Keratinocyte (primary cell): ENCODE measurements around the gene SPINT1. TPM values are rescaled to one million over a fixed set of nuclear protein-coding genes. Genes with fewer than 3 reads are reported as not detected.

ENCODE experiments used
- DNase-seq: peaks from one replicate; pipeline ENCODE4 v3.0.0-alpha.2; 2011; ENCODE audit warnings: low read depth, missing footprints, low spot score
- FAIRE-seq: peaks from 2 replicates; lab custom pipeline; 2011; peaks lifted over from hg19 to GRCh38; lab: Jason Lieb, UNC
- H2AFZ ChIP-seq: 2 replicates; pipeline ENCODE4 v1.6.0; 2012; ENCODE audit warnings: low read length, control low read depth, inconsistent platforms; ENCODE audit not compliant: control insufficient read depth
- H3K27ac ChIP-seq: 2 replicates; pipeline ENCODE4 v1.5.1; 2011; ENCODE audit warnings: low read length; ENCODE audit not compliant: control insufficient read depth, insufficient read depth
- H3K27me3 ChIP-seq: 3 replicates; pipeline ENCODE4 v1.6.0; 2011; ENCODE audit warnings: low read length; ENCODE audit not compliant: control insufficient read depth, insufficient read depth; ENCODE audit errors: extremely low read depth
- H3K36me3 ChIP-seq, 2 experiments: 2 replicates in 1 of 2; 3 replicates in 1 of 2; pipeline ENCODE4 v1.5.1; 2011; ENCODE audit warnings: low read length in 2 of 2, mild to moderate bottlenecking in 1 of 2; ENCODE audit not compliant: control insufficient read depth in 2 of 2, insufficient read depth in 2 of 2; ENCODE audit errors: extremely low read depth in 1 of 2
- H3K4me1 ChIP-seq: 3 replicates; pipeline ENCODE4 v1.5.1; 2011; ENCODE audit warnings: low read length; ENCODE audit not compliant: control insufficient read depth, insufficient read depth; ENCODE audit errors: extremely low read depth
- H3K4me2 ChIP-seq: 3 replicates; pipeline ENCODE4 v1.6.0; 2011; ENCODE audit warnings: low read depth, low read length; ENCODE audit not compliant: control insufficient read depth, insufficient read depth; ENCODE audit errors: extremely low read depth
- H3K4me3 ChIP-seq, 3 experiments: fragments of 200-600 bp in 1 of 3; sonication (generic) in 1 of 3; 2 replicates in 2 of 3; 3 replicates in 1 of 3; pipeline ENCODE4 v1.5.1; 2011 to 2016; ENCODE audit warnings: low read length in 3 of 3, mild to moderate bottlenecking in 3 of 3, control low read depth in 2 of 3, inconsistent platforms in 1 of 3, low read depth in 1 of 3, mixed read lengths in 1 of 3, mixed run types in 1 of 3, moderate library complexity in 1 of 3; ENCODE audit not compliant: control insufficient read depth in 2 of 3, insufficient read depth in 2 of 3; ENCODE audit errors: extremely low read depth in 1 of 3
- H3K79me2 ChIP-seq: 2 replicates; pipeline ENCODE4 v1.6.0; 2012; ENCODE audit warnings: low read length; ENCODE audit not compliant: control insufficient read depth, insufficient read depth
- H3K9ac ChIP-seq: 3 replicates; pipeline ENCODE4 v1.6.0; 2011; ENCODE audit warnings: low read length; ENCODE audit not compliant: control insufficient read depth, insufficient read depth; ENCODE audit errors: extremely low read depth
- H3K9me1 ChIP-seq: 3 replicates; pipeline ENCODE4 v1.6.0; 2011; ENCODE audit warnings: low read length; ENCODE audit not compliant: control insufficient read depth, insufficient read depth; ENCODE audit errors: extremely low read depth
- H3K9me3 ChIP-seq: 2 replicates; pipeline ENCODE4 v1.5.1; 2012; ENCODE audit warnings: low read depth, low read length; ENCODE audit not compliant: control insufficient read depth
- H4K20me1 ChIP-seq: 3 replicates; pipeline ENCODE4 v1.6.0; 2011; ENCODE audit warnings: low read length; ENCODE audit not compliant: control insufficient read depth, insufficient read depth; ENCODE audit errors: extremely low read depth
- EZH2 ChIP-seq: IDR thresholded peaks from one replicate; pipeline ENCODE4 v1.6.1; 2012; ENCODE audit warnings: inconsistent platforms, mild to moderate bottlenecking, low read length, moderate library complexity
- dilution Hi-C: fragments of 300-500 bp; cut with MboI; formaldehyde crosslinking; loops from one replicate; pipeline ENCODE4 v1.7.0; 2020; ENCODE audit warnings: low sequenced_read_pairs; ENCODE audit not compliant: extremely low pct_ligation_motif_present
- polyA plus RNA-seq, 5 experiments: library from polyadenylated mRNA; depleted of rRNA in 3 of 5; stranded (reverse) in 3 of 5; stranded (forward) in 1 of 5; unstranded in 1 of 5; fragments of >200 nt; gene quantifications; 1 replicate in 1 of 5; 2 replicates in 3 of 5; 3 replicates in 1 of 5; pipeline versions ENCODE4 v1.2.1 to v1.2.3, GENCODE V29; 2011 to 2012; ENCODE audit warnings: missing spikeins in 2 of 5, low read depth in 1 of 5, low replicate concordance in 1 of 5
- TF ChIP-seq, protein P1 (sequence below), 3 experiments: IDR thresholded peaks in 1 of 3; conservative IDR thresholded peaks in 1 of 3; optimal IDR thresholded peaks in 1 of 3; 2 replicates in 2 of 3; 3 replicates in 1 of 3; pipeline versions ENCODE3 to v1.5.1; 2011; ENCODE audit warnings: low read length in 3 of 3, mild to moderate bottlenecking in 3 of 3, moderate library complexity in 2 of 3, control low read depth in 1 of 3, inconsistent platforms in 1 of 3; ENCODE audit not compliant: insufficient read depth in 2 of 3; ENCODE audit errors: extremely low read depth in 1 of 3

Gene SPINT1
- polyA plus RNA-seq, 1 donor (not counting 4 experiments of a cell fraction or from before 2014, with no cell fraction given), result 40.9 TPM

DNA sequence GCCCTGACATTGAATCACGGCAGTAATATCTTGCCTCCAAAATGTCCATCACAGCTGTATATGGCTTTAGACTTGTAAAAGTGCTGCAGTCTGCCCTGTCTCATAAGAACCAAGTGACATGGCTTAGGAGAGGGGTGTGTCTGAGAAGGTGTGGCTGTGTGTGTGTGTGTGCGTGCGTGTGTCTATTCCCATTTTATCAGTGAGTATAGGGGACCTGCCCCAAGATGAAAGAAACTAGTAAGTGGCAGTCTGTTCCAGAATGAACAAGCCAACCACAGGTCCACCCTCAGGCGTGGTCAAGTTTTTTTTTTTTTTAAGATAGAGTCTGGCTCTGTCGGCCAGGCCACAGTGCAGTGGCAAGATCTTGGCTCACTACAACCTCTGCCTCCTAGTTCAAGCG, 35.8 kb downstream of the SPINT1 start:
- dilution Hi-C loops, result loop anchor here (10.0 kb wide), 1 partner anchor 95 kb away; no protein-coding TSS in a partner anchor
- no peak overlapping the region for H2AFZ ChIP-seq
- H3K27ac ChIP-seq, result no peak overlapping the region
- H3K79me2 ChIP-seq, result no peaks in the 10 kb centered on the region
- H3K9me3 ChIP-seq, result no peaks in the 10 kb centered on the region
- no peak overlapping the region for H3K9ac ChIP-seq
- H3K4me1 ChIP-seq, result peaks cover 29% of the 10 kb centered on the region
- no peak overlapping the region for H3K4me3 ChIP-seq
- no peaks in the 10 kb centered on the region for H3K36me3 ChIP-seq
- FAIRE-seq (no peak), DNase-seq (no peak)
- H3K27me3 ChIP-seq, result no peaks in the 10 kb centered on the region
- no peaks in the 10 kb centered on the region for H4K20me1 ChIP-seq
- no peak for TF ChIP-seq EZH2
- TF ChIP-seq, protein P1, sequence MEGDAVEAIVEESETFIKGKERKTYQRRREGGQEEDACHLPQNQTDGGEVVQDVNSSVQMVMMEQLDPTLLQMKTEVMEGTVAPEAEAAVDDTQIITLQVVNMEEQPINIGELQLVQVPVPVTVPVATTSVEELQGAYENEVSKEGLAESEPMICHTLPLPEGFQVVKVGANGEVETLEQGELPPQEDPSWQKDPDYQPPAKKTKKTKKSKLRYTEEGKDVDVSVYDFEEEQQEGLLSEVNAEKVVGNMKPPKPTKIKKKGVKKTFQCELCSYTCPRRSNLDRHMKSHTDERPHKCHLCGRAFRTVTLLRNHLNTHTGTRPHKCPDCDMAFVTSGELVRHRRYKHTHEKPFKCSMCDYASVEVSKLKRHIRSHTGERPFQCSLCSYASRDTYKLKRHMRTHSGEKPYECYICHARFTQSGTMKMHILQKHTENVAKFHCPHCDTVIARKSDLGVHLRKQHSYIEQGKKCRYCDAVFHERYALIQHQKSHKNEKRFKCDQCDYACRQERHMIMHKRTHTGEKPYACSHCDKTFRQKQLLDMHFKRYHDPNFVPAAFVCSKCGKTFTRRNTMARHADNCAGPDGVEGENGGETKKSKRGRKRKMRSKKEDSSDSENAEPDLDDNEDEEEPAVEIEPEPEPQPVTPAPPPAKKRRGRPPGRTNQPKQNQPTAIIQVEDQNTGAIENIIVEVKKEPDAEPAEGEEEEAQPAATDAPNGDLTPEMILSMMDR (optimal IDR thresholded peaks at IDR 0.05 in 1 of 3, IDR thresholded peaks at IDR 0.05 in 1 of 3, conservative IDR thresholded peaks at IDR 0.05 in 1 of 3; ENCODE audit: extremely low read depth in 1 of 3, insufficient read depth in 2 of 3, low read length in 3 of 3), result no peak
- H3K9me1 ChIP-seq, result no peaks in the 10 kb centered on the region
- H3K4me2 ChIP-seq, result no peak overlapping the region

DNA sequence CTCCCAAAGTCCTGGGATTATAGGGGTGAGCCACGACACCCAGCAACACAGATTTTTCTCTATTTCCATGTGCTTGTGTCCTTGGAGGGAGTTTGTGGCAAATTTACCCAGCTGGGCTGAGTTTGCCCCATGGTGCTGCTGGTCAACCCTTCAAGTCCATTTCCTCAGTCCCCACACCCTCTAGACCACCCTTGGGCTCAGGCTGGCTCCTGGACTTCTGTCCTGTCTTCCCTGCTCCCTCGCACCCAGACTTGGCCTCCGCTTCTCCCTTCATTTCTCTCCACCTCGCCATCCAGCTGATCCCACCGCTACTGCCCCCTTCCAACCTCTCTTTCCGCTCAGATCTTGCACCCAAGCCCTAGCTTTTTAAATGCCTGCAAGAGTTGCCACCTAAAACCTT, 37.5 kb downstream of the SPINT1 start:
- no peak for DNase-seq
- H3K27ac ChIP-seq, result no peak overlapping the region
- H3K9me3 ChIP-seq, result no peaks in the 10 kb centered on the region
- TF ChIP-seq, protein P1 (optimal IDR thresholded peaks at IDR 0.05 in 1 of 3, IDR thresholded peaks at IDR 0.05 in 1 of 3, conservative IDR thresholded peaks at IDR 0.05 in 1 of 3; ENCODE audit: extremely low read depth in 1 of 3, insufficient read depth in 2 of 3, low read length in 3 of 3), result no peak
- TF ChIP-seq EZH2, result no peak
- H3K4me3 ChIP-seq, result no peak overlapping the region
- H3K36me3 ChIP-seq, result no peaks in the 10 kb centered on the region
- H3K4me1 ChIP-seq, result peaks cover 21% of the 10 kb centered on the region
- H2AFZ ChIP-seq, result no peak overlapping the region
- H3K9me1 ChIP-seq, result no peaks in the 10 kb centered on the region
- no peaks in the 10 kb centered on the region for H3K79me2 ChIP-seq
- H3K9ac ChIP-seq, result no peak overlapping the region
- H3K4me2 ChIP-seq, result no peak overlapping the region
- H3K27me3 ChIP-seq, result no peaks in the 10 kb centered on the region
- H4K20me1 ChIP-seq, result no peaks in the 10 kb centered on the region
- no peak for FAIRE-seq
- dilution Hi-C loops, result loop anchor here (10.0 kb wide), 1 partner anchor 97 kb away; no protein-coding TSS in a partner anchor
